Stimulated activated CD8-positive, alpha-beta memory T cell treated with anti-CD3 and anti-CD28 coated beads, Interleukin-2, amount 100 ng/mL, for 1 hour (primary cell): ENCODE results near the gene ACTL10.

Experiments
- DNase-seq, 2 donors: peaks; one replicate each; pipeline ENCODE4 v3.0.0-alpha.2; 2020; ENCODE audit warnings: low read depth in 2 of 2

ACTL10 gene

GRCh38 chr20:33676652-33677645 lies 10.2 kb downstream of the ACTL10 start:
- DNase-seq = no peak

- DNase-seq = no peak
These were observed 11.4 kb downstream of the ACTL10 start for GRCh38 chr20:33677991-33678702.

- DNase-seq = no peak
These were observed 13.2 kb downstream of the ACTL10 start for GRCh38 chr20:33679758-33680485.

- DNase-seq = no peak
These were observed 13.9 kb downstream of the ACTL10 start for GRCh38 chr20:33680686-33681085.

GRCh38 chr20:33681288-33681687 lies 14.5 kb downstream of the ACTL10 start:
- no peak for DNase-seq

GRCh38 chr20:33681728-33682353 lies 15.1 kb downstream of the ACTL10 start:
- no peak for DNase-seq

- DNase-seq = no peak
These were observed 18.0 kb downstream of the ACTL10 start for GRCh38 chr20:33684533-33685327.

- DNase-seq = no peak
These were observed 18.8 kb downstream of the ACTL10 start for GRCh38 chr20:33685328-33686099.

- DNase-seq = peak; percentile 88 to 89
These were observed 19.6 kb downstream of the ACTL10 start, which contains the start of gene E2F1 for GRCh38 chr20:33686100-33686983. Gene E2F1 (minus strand): TSS chr20:33686385. CDS start chr20:33686264, 121 bp downstream.

GRCh38 chr20:33686984-33687366 lies 20.2 kb downstream of the ACTL10 start:
- no peak for DNase-seq

GRCh38 chr20:33687370-33687915 lies 20.7 kb downstream of the ACTL10 start:
- no peak for DNase-seq

GRCh38 chr20:33687993-33688937 lies 21.5 kb downstream of the ACTL10 start:
- no peak for DNase-seq

- DNase-seq = no peak
These were observed 22.2 kb downstream of the ACTL10 start for GRCh38 chr20:33688938-33689424.

- DNase-seq = no peak
These were observed 22.8 kb downstream of the ACTL10 start for GRCh38 chr20:33689493-33689892.

- DNase-seq = no peak
These were observed 23.2 kb downstream of the ACTL10 start for GRCh38 chr20:33689973-33690372.

GRCh38 chr20:33693289-33693688 lies 26.5 kb downstream of the ACTL10 start:
- DNase-seq = no peak
